SK-N-SH (cell line): Measurements from ENCODE around the gene ARFIP1.

Experiments used
- CTCF ChIP-seq: fragments of 200-600 bp; sonication (generic); IDR thresholded peaks from 2 replicates; pipeline ENCODE4 v1.6.1; 2017; ENCODE audit warnings: antibody characterized with exemption, mild to moderate bottlenecking, moderate library complexity
- EP300 ChIP-seq, 2 experiments: IDR thresholded peaks; 2 replicates each; pipeline versions ENCODE4 v1.4.0 to v1.6.1; 2012; ENCODE audit warnings: borderline replicate concordance in 1 of 2, low read depth in 1 of 2, low read length in 1 of 2
- FOXM1 ChIP-seq: IDR thresholded peaks from 2 replicates; pipeline ENCODE4 v1.4.0; 2012; ENCODE audit warnings: low read depth, mild to moderate bottlenecking
- GATA2 ChIP-seq: sonication (generic); formaldehyde crosslinking; IDR thresholded peaks from 2 replicates; pipeline ENCODE4 v1.5.0; 2020; ENCODE audit warnings: mild to moderate bottlenecking, missing genetic modification reagents
- MAX ChIP-seq: IDR thresholded peaks from 2 replicates; pipeline ENCODE4 v1.4.0; 2012; ENCODE audit warnings: low read depth
- NRF1 ChIP-seq: IDR thresholded peaks from 2 replicates; pipeline ENCODE4 v1.6.1; 2012; ENCODE audit warnings: low read depth, mild to moderate bottlenecking, low read length
- RAD21 ChIP-seq: IDR thresholded peaks from 2 replicates; pipeline ENCODE4 v1.6.1; 2012; ENCODE audit warnings: mild to moderate bottlenecking, low read length
- RFX5 ChIP-seq: IDR thresholded peaks from 2 replicates; pipeline ENCODE4 v1.6.1; 2012; ENCODE audit warnings: mild to moderate bottlenecking, improper control_type of control experiment, low read length
- RXRA ChIP-seq: IDR thresholded peaks from 2 replicates; pipeline ENCODE4 v1.4.0; 2012; ENCODE audit warnings: low read depth, mild to moderate bottlenecking, borderline replicate concordance
- TAF1 ChIP-seq: IDR thresholded peaks from 2 replicates; pipeline ENCODE4 v1.6.1; 2012; ENCODE audit warnings: low read depth, mild to moderate bottlenecking, low read length, moderate library complexity, borderline replicate concordance
- USF2 ChIP-seq: fragments of 150-350 bp; IDR thresholded peaks from 2 replicates; pipeline ENCODE4 v1.6.1; 2017; ENCODE audit warnings: antibody characterized with exemption, low read length, low read depth, borderline replicate concordance
- YY1 ChIP-seq: IDR thresholded peaks from 2 replicates; pipeline ENCODE4 v1.4.0; 2012; ENCODE audit warnings: low read depth, mild to moderate bottlenecking
- ZBTB33 ChIP-seq: IDR thresholded peaks from 2 replicates; pipeline ENCODE4 v1.4.0; 2012; ENCODE audit warnings: low read depth, borderline replicate concordance

- TF ChIP-seq TAF1 (no peak), CTCF (no peak), EP300 (IDR thresholded peaks at IDR 0.05; ENCODE audit: borderline replicate concordance in 1 of 2, low read depth in 1 of 2, low read length in 1 of 2) (no peak), NRF1 (no peak), ZBTB33 (no peak), YY1 (no peak), RAD21 (no peak), RXRA (no peak), USF2 (no peak), FOXM1 (no peak), GATA2 (no peak), MAX (no peak), RFX5 (no peak)
Measured at GRCh38 chr4:152862608-152863007, 82.9 kb downstream of the ARFIP1 start.
